Retinal pigment epithelial cell (primary cell): ENCODE measurements around the gene LDLRAP1.
"Not testable (repeated sequence)": the region's sequence is repeated elsewhere in the genome, so short reads cannot be mapped to it uniquely, and the experiment has no call there.

Experiments used
- DNase-seq: peaks from one replicate; pipeline ENCODE4 v3.0.0-alpha.2; 2010; ENCODE audit warnings: low read depth
- H3K4me3 ChIP-seq: 2 replicates; pipeline ENCODE4 v1.5.1; 2011; ENCODE audit warnings: mild to moderate bottlenecking, low read length, control low read depth, moderate library complexity
- CTCF ChIP-seq: conservative IDR thresholded peaks from 2 replicates; pipeline ENCODE4 v1.5.1; 2011; ENCODE audit warnings: low read depth, low read length, control low read depth, inconsistent platforms

Gene LDLRAP1

GRCh38 chr1:25599969-25600610, 56.7 kb downstream of the LDLRAP1 start:
- no peak for DNase-seq
- H3K4me3 ChIP-seq, result no peak overlapping the region
- no peak for TF ChIP-seq CTCF

GRCh38 chr1:25600971-25601699, 57.7 kb downstream of the LDLRAP1 start:
- DNase-seq, H3K4me3 ChIP-seq: not testable (repeated sequence)

- H3K4me3 ChIP-seq, DNase-seq: not testable (repeated sequence)
These were observed 60.6 kb downstream of the LDLRAP1 start for GRCh38 chr1:25603779-25604538.

- TF ChIP-seq CTCF, result no peak
- H3K4me3 ChIP-seq, result no peak overlapping the region
- DNase-seq, result no peak
These were observed 63.7 kb downstream of the LDLRAP1 start for GRCh38 chr1:25607123-25607522.

- no peak for DNase-seq
- TF ChIP-seq CTCF, result peak; percentile 59
- peak overlapping the region; percentile 26 for H3K4me3 ChIP-seq
These were observed 65.2 kb downstream of the LDLRAP1 start for GRCh38 chr1:25608488-25609178.

- no peak overlapping the region for H3K4me3 ChIP-seq
- no peak for DNase-seq
- TF ChIP-seq CTCF, result no peak
These were observed 66.5 kb downstream of the LDLRAP1 start for GRCh38 chr1:25609921-25610320.

GRCh38 chr1:25610822-25611630, 67.6 kb downstream of the LDLRAP1 start:
- DNase-seq, result no peak
- TF ChIP-seq CTCF, result peak; percentile 46
- no peak overlapping the region for H3K4me3 ChIP-seq
